Muscle layer of colon (tissue), 2 donors: ENCODE results near the gene ATP8B1.

Source experiments
- H3K27ac ChIP-seq: one replicate; pipeline ENCODE4 v1.7.0; 2013; ENCODE audit warnings: low read depth, mild to moderate bottlenecking, low read length, moderate library complexity
- H3K27me3 ChIP-seq, 2 donors: one replicate each; pipeline ENCODE4 v1.7.0; 2013; ENCODE audit warnings: low read length in 2 of 2, mild to moderate bottlenecking in 2 of 2; ENCODE audit not compliant: insufficient read depth in 2 of 2, control insufficient read depth in 1 of 2
- H3K36me3 ChIP-seq: one replicate; pipeline ENCODE4 v1.7.0; 2013; ENCODE audit warnings: mild to moderate bottlenecking, low read length; ENCODE audit not compliant: insufficient read depth
- H3K4me1 ChIP-seq: one replicate; pipeline ENCODE4 v1.7.0; 2013; ENCODE audit warnings: mild to moderate bottlenecking, low read length; ENCODE audit not compliant: insufficient read depth
- H3K4me3 ChIP-seq, 2 donors: one replicate each; pipeline ENCODE4 v1.7.0; 2013; ENCODE audit warnings: low read length in 2 of 2, low read depth in 1 of 2, mild to moderate bottlenecking in 1 of 2, moderate library complexity in 1 of 2
- H3K9ac ChIP-seq: one replicate; pipeline ENCODE4 v1.7.0; 2013; ENCODE audit warnings: low read length
- H3K9me3 ChIP-seq: one replicate; pipeline ENCODE4 v1.7.0; 2013; ENCODE audit warnings: mild to moderate bottlenecking, low read length
- donor health status: abdominal sarcoma.
- donor health status: Adenocarcinoma of cecum.

The ATP8B1 gene

DNA sequence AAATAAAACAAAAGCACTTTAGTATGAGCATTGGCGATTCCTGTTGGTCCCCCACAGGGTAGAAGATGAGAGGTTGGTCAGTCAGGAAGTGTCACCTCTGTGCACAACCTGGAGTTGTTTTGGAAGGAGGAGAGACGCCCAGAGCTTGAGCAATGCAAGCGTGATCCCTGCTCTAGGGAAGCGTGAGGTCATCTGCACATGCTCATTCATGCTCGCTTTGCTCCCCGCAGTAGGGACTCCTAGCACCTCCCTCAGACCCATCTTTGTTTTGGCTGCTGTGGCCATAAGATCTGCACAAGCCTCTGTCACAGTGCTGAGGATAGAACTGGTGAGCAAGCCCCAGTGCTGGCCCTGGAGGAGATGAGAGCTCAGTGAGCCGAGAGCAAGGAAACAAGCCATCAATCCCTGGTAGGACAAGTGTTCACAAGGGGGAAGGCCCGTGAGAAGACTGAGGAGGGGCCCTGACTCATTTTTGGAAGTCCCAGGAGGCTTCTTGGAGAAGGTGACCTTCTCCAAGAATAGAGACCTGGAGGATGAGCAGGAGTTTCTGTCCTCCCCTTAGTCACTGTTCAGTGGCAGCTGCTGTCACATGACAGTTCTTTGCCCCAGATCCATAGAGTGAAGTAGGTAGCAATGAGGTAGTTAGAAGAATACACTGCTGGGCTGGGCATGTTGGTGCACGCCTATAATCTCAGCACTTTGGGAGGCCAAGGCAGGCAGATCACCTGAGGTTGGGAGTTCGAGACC lies 13.3 kb upstream of the ATP8B1 start:
- no peak overlapping the region for H3K4me3 ChIP-seq
- H3K4me1 ChIP-seq = no peaks in the 10 kb centered on the region
- H3K9ac ChIP-seq = no peak overlapping the region
- H3K9me3 ChIP-seq = peaks cover 5% of the 10 kb centered on the region
- H3K27ac ChIP-seq = no peak overlapping the region
- no peaks in the 10 kb centered on the region for H3K36me3 ChIP-seq
- no peaks in the 10 kb centered on the region for H3K27me3 ChIP-seq

DNA sequence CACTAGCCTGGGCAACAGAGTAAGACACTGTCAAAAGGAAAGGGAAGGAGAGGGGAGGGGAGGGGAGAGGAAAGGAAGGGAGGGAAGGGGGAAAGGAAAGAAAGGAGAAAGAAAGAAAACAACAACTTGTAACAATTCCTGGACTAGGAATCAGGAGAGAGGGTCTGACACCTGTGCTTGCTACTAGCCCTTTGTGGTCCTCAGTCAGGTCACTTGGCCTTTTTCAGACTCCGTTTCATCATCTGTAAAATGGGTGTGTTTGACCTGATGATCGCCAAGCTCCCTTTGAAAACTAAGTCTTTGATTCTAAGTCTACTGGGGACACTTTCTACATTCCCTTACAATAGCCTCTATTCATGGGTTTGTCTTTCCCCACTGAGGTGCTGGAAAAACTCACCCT lies 11.4 kb upstream of the ATP8B1 start:
- Histone ChIP-seq H3K4me3 (no peak overlapping the region), H3K27ac (no peak overlapping the region), H3K4me1 (no peaks in the 10 kb centered on the region), H3K27me3 (no peaks in the 10 kb centered on the region), H3K9ac (no peak overlapping the region), H3K36me3 (no peaks in the 10 kb centered on the region), H3K9me3 (peaks cover 5% of the 10 kb centered on the region)

- Histone ChIP-seq H3K4me3 (no peak overlapping the region), H3K27me3 (no peaks in the 10 kb centered on the region), H3K4me1 (no peaks in the 10 kb centered on the region), H3K9me3 (peaks cover 5% of the 10 kb centered on the region), H3K9ac (no peak overlapping the region), H3K27ac (no peak overlapping the region), H3K36me3 (no peaks in the 10 kb centered on the region)
Measured at GRCh38 chr18:57813245-57813644, 10.1 kb upstream of the ATP8B1 start.

- Histone ChIP-seq H3K9me3 (peaks cover 5% of the 10 kb centered on the region), H3K4me3 (no peak overlapping the region), H3K27ac (no peak overlapping the region), H3K36me3 (no peaks in the 10 kb centered on the region), H3K9ac (no peak overlapping the region), H3K4me1 (peaks cover 6% of the 10 kb centered on the region), H3K27me3 (no peaks in the 10 kb centered on the region)
Measured at GRCh38 chr18:57812126-57812477, 9.0 kb upstream of the ATP8B1 start.

GRCh38 chr18:57811477-57812125 lies 8.5 kb upstream of the ATP8B1 start:
- Histone ChIP-seq H3K36me3 (no peaks in the 10 kb centered on the region), H3K9ac (no peak overlapping the region), H3K27me3 (no peaks in the 10 kb centered on the region), H3K4me3 (no peak overlapping the region), H3K27ac (no peak overlapping the region), H3K4me1 (peaks cover 6% of the 10 kb centered on the region), H3K9me3 (peaks cover 5% of the 10 kb centered on the region)

DNA sequence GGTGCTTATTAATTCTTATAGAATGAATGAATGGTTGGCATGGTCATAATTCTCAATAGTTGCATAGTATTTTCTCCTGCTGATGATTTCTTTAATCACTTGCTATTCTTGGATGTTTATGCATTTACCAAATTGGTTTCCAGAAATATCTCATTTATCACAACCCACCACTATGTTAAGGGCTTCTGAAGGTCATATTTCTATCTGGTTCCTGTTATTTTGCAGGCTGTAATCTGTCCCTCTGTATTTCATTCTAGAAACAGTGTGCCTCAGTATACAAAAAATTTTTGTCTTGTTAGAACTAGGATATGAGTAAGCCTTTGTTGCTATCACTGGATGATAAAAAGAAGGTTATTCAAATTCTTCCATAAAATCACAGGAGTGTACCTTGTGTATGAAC lies 6.1 kb upstream of the ATP8B1 start:
- no peak overlapping the region for H3K4me3 ChIP-seq
- H3K9me3 ChIP-seq = peaks cover 5% of the 10 kb centered on the region
- H3K4me1 ChIP-seq = peaks cover 6% of the 10 kb centered on the region
- no peak overlapping the region for H3K9ac ChIP-seq
- no peak overlapping the region for H3K27ac ChIP-seq
- H3K27me3 ChIP-seq = no peaks in the 10 kb centered on the region
- no peaks in the 10 kb centered on the region for H3K36me3 ChIP-seq

DNA sequence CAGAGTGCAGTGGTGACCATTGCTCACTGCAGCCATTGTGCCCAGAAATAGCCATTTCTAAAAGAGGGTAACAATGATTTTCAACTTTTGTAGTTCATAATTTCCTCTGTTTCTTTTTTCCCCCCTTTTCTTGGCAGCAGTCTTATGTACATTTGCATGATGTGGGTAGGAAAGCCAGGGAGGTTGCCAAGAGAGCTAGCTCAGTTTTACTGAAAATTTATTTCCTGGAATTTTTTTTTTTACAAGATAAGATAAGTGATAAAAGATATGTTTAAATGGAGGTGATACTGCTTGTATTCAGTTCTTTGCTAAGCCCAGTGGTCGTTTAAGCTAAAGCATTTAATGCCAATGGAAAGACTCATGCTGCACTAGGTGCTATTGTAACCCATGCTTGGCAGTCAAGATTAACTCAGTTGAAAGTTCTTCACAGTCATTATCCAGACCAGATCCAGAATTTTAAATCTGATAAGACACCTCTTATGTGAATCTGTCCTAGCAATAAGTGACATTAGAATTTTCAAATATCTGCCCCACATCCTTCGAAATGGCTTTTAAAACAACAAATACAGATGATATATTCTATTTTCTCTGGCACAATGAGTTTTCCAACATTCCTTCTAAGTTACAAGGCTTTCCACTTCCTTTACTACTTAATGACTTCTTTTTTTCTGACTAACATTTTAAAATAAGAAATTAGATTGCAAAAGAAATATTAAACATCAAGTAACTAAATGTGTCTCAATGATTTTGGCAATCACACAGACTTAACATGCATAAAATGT lies 4.4 kb upstream of the ATP8B1 start:
- no peaks in the 10 kb centered on the region for H3K36me3 ChIP-seq
- H3K4me3 ChIP-seq = no peak overlapping the region
- H3K9me3 ChIP-seq = no peaks in the 10 kb centered on the region
- peaks cover 0 to 1% of the 10 kb centered on the region in 2 donors for H3K27me3 ChIP-seq
- H3K4me1 ChIP-seq = peaks cover 7% of the 10 kb centered on the region
- no peak overlapping the region for H3K27ac ChIP-seq
- H3K9ac ChIP-seq = no peak overlapping the region

DNA sequence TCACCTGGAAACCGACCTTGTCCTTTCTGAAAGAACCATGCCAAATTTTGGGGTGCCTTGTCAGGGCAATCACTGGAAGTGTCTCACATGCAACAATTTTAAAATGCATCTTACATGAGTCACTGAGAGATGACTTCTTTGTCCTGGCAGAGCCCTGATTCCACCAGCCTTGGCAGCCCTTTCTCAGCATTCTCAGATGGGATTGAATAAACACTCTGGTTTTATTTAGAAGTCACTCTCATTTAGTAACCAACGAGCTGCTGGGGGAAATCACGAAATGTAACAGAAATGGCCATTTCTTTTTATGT lies 3.8 kb upstream of the ATP8B1 start:
- Histone ChIP-seq H3K4me3 (no peak overlapping the region), H3K9me3 (no peaks in the 10 kb centered on the region), H3K27me3 (peaks cover 0 to 7% of the 10 kb centered on the region in 2 donors), H3K9ac (no peak overlapping the region), H3K36me3 (no peaks in the 10 kb centered on the region), H3K4me1 (peaks cover 13% of the 10 kb centered on the region), H3K27ac (no peak overlapping the region)

DNA sequence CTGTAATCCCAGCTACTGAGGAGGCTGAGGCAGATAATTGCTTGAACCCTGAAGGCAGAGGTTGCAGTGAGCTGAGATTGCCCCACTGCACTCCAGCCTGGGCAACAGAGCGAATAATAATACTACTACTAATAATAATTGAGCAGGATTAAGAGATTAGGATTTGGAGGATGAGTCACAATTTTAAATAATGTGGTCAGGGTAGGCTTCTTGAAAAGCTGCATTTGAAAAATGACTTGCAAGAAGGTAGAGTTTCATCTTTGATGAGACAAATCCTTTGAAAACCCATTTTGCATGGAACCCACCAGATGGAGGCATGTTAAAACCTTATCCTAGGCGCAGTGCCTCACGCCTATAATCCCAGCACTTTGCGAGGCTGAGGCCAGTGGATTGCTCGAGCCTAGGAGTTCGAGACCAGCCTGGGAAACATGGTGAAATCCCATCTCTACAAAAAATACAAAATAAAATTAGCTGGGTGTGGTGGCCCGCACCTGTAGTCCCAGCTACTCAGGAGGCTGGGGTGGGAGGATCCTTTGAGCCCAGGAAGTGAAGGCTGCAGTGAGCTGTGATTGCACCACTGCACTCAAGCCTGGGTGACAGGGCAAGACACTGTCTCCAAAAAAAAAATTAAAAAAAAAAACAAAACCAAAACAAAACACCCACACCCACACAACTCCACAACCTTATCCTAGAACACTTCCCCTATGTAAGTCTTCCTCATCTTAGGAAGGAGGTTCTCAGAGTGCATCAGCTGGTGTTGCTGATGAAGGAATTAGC lies 3.3 kb upstream of the ATP8B1 start:
- H3K4me3 ChIP-seq = no peak overlapping the region
- no peak overlapping the region for H3K27ac ChIP-seq
- no peaks in the 10 kb centered on the region for H3K36me3 ChIP-seq
- H3K9ac ChIP-seq = no peak overlapping the region
- H3K27me3 ChIP-seq = peaks cover 3 to 12% of the 10 kb centered on the region in 2 donors
- peaks cover 19% of the 10 kb centered on the region for H3K4me1 ChIP-seq
- no peaks in the 10 kb centered on the region for H3K9me3 ChIP-seq

- H3K4me1 ChIP-seq = peaks cover 22% of the 10 kb centered on the region
- no peak overlapping the region for H3K27ac ChIP-seq
- H3K36me3 ChIP-seq = no peaks in the 10 kb centered on the region
- peaks cover 12 to 24% of the 10 kb centered on the region in 2 donors for H3K27me3 ChIP-seq
- H3K9ac ChIP-seq = no peak overlapping the region
- no peaks in the 10 kb centered on the region for H3K9me3 ChIP-seq
- H3K4me3 ChIP-seq = no peak overlapping the region
Measured at GRCh38 chr18:57805117-57805516, 2.0 kb upstream of the ATP8B1 start.

- H3K9me3 ChIP-seq = no peaks in the 10 kb centered on the region
- H3K4me1 ChIP-seq = peaks cover 22% of the 10 kb centered on the region
- H3K27ac ChIP-seq = no peak overlapping the region
- H3K4me3 ChIP-seq = no peak overlapping the region
- peaks cover 12 to 28% of the 10 kb centered on the region in 2 donors for H3K27me3 ChIP-seq
- no peaks in the 10 kb centered on the region for H3K36me3 ChIP-seq
- no peak overlapping the region for H3K9ac ChIP-seq
Measured at GRCh38 chr18:57804557-57804956, 1.4 kb upstream of the ATP8B1 start.
